Measurements from ENCODE around the gene SORCS2.

The SORCS2 gene

GRCh38 chr4:7763106-7763505, 570.8 kb downstream of the SORCS2 start:
- no peak for DNase-seq
- Histone ChIP-seq H2BK15ac (ENCODE audit: low read depth, poor library complexity, severe bottlenecking) (no peak overlapping the region), H3K36me3 (ENCODE audit: control insufficient read depth in 1 of 2, insufficient read depth in 2 of 2, low read depth in 1 of 2, low read length in 2 of 2) (peaks cover 84 to 95% of the 10 kb centered on the region in 2 experiments), H2AFZ (ENCODE audit: low read depth, low read length) (no peak overlapping the region), H3K4ac (ENCODE audit: low read depth in 1 of 2, low read length in 2 of 2) (no peak overlapping the region), H4K91ac (ENCODE audit: low read length) (no peak overlapping the region), H4K8ac (ENCODE audit: low read length) (no peak overlapping the region), H3K9me3 (ENCODE audit: control insufficient read depth, low read length) (no peaks in the 10 kb centered on the region), H3K14ac (ENCODE audit: low read length in 2 of 2) (no peak overlapping the region), H3K27me3 (ENCODE audit: control insufficient read depth in 1 of 2, insufficient read depth in 1 of 2, low read length in 2 of 2) (no peaks in the 10 kb centered on the region), H2BK5ac (ENCODE audit: low read depth, low read length, poor library complexity, severe bottlenecking) (no peak overlapping the region), H3K18ac (ENCODE audit: low read depth in 1 of 2, low read length in 2 of 2) (no peak overlapping the region), H3K27ac (ENCODE audit: low read length, poor library complexity, severe bottlenecking) (no peak overlapping the region), H3K4me1 (ENCODE audit: control insufficient read depth, insufficient read depth, low read depth, low read length) (peaks cover 19% of the 10 kb centered on the region), H3K9ac (ENCODE audit: low read length) (no peak overlapping the region), H2BK12ac (ENCODE audit: low read length in 2 of 2) (no peak overlapping the region), H3K79me1 (replicated peaks; ENCODE audit: low read length, poor library complexity, severe bottlenecking) (peaks cover 50% of the 10 kb centered on the region), H3K4me2 (ENCODE audit: low read length, poor library complexity, severe bottlenecking) (no peak overlapping the region), H2BK120ac (ENCODE audit: low read depth, low read length) (no peak overlapping the region), H3K23ac (ENCODE audit: low read length in 2 of 2) (peak overlapping the region in 1 of 2 experiments; percentile 9), H3K4me3 (ENCODE audit: insufficient read depth in 1 of 2, low read depth in 1 of 2, low read length in 2 of 2) (no peak overlapping the region), H2AK5ac (ENCODE audit: low read length, severe bottlenecking) (no peak overlapping the region)
- 97% methylated on average over 16 of the region's 16 CpGs for WGBS

DNA sequence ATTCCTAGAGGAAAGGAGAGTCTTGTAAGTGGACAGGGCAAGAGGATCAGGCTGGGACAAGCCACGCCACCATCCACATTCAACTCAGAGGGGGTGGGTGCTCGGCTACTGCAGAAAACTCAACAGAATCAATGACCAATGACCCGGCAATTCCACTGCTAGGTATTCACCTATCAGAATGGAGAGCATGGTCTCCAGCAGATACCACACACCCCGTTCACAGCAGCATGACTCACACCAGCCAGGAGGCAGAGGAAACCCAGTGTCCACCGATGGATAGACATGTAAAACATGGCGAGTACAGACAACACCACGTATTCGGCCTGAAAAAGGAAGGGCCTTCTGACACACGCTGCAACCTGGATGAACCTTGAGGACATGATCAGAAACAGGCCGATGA, 571.5 kb downstream of the SORCS2 start:
- Histone ChIP-seq H4K8ac (ENCODE audit: low read length) (no peak overlapping the region), H3K4me1 (ENCODE audit: control insufficient read depth, insufficient read depth, low read depth, low read length) (peaks cover 19% of the 10 kb centered on the region), H3K4me2 (ENCODE audit: low read length, poor library complexity, severe bottlenecking) (no peak overlapping the region), H2AK5ac (ENCODE audit: low read length, severe bottlenecking) (no peak overlapping the region), H4K91ac (ENCODE audit: low read length) (no peak overlapping the region), H3K4ac (ENCODE audit: low read depth in 1 of 2, low read length in 2 of 2) (no peak overlapping the region), H3K23ac (ENCODE audit: low read length in 2 of 2) (no peak overlapping the region), H2BK5ac (ENCODE audit: low read depth, low read length, poor library complexity, severe bottlenecking) (no peak overlapping the region), H3K27me3 (ENCODE audit: control insufficient read depth in 1 of 2, insufficient read depth in 1 of 2, low read length in 2 of 2) (no peaks in the 10 kb centered on the region), H3K18ac (ENCODE audit: low read depth in 1 of 2, low read length in 2 of 2) (no peak overlapping the region), H2BK15ac (ENCODE audit: low read depth, poor library complexity, severe bottlenecking) (no peak overlapping the region), H3K4me3 (ENCODE audit: insufficient read depth in 1 of 2, low read depth in 1 of 2, low read length in 2 of 2) (no peak overlapping the region), H3K79me1 (replicated peaks; ENCODE audit: low read length, poor library complexity, severe bottlenecking) (peaks cover 49% of the 10 kb centered on the region), H2BK120ac (ENCODE audit: low read depth, low read length) (no peak overlapping the region), H3K14ac (ENCODE audit: low read length in 2 of 2) (no peak overlapping the region), H3K36me3 (ENCODE audit: control insufficient read depth in 1 of 2, insufficient read depth in 2 of 2, low read depth in 1 of 2, low read length in 2 of 2) (peaks cover 86 to 98% of the 10 kb centered on the region in 2 experiments), H3K9me3 (ENCODE audit: control insufficient read depth, low read length) (no peaks in the 10 kb centered on the region), H2AFZ (ENCODE audit: low read depth, low read length) (no peak overlapping the region), H2BK12ac (ENCODE audit: low read length in 2 of 2) (no peak overlapping the region), H3K9ac (ENCODE audit: low read length) (no peak overlapping the region), H3K27ac (ENCODE audit: low read length, poor library complexity, severe bottlenecking) (peak overlapping the region; percentile 3)
- 70% methylated on average over 10 of the region's 10 CpGs for WGBS
- DNase-seq = peak; percentile 47

GRCh38 chr4:7764466-7764865, 572.1 kb downstream of the SORCS2 start:
- no peak overlapping the region for H3K4me2 ChIP-seq (ENCODE audit: low read length, poor library complexity, severe bottlenecking)
- no peak overlapping the region for H3K4me3 ChIP-seq (ENCODE audit: insufficient read depth in 1 of 2, low read depth in 1 of 2, low read length in 2 of 2)
- no peak overlapping the region for H2BK12ac ChIP-seq (ENCODE audit: low read length in 2 of 2)
- peaks cover 54% of the 10 kb centered on the region for H3K79me1 ChIP-seq (replicated peaks; ENCODE audit: low read length, poor library complexity, severe bottlenecking)
- H3K27ac ChIP-seq (ENCODE audit: low read length, poor library complexity, severe bottlenecking) = no peak overlapping the region
- no peak overlapping the region for H3K23ac ChIP-seq (ENCODE audit: low read length in 2 of 2)
- no peak overlapping the region for H2AK5ac ChIP-seq (ENCODE audit: low read length, severe bottlenecking)
- no peak overlapping the region for H3K9ac ChIP-seq (ENCODE audit: low read length)
- no peak overlapping the region for H4K91ac ChIP-seq (ENCODE audit: low read length)
- H4K8ac ChIP-seq (ENCODE audit: low read length) = no peak overlapping the region
- H2BK5ac ChIP-seq (ENCODE audit: low read depth, low read length, poor library complexity, severe bottlenecking) = no peak overlapping the region
- H2BK120ac ChIP-seq (ENCODE audit: low read depth, low read length) = no peak overlapping the region
- peaks cover 90 to 99% of the 10 kb centered on the region in 2 experiments for H3K36me3 ChIP-seq (ENCODE audit: control insufficient read depth in 1 of 2, insufficient read depth in 2 of 2, low read depth in 1 of 2, low read length in 2 of 2)
- no peak overlapping the region for H3K14ac ChIP-seq (ENCODE audit: low read length in 2 of 2)
- H3K18ac ChIP-seq (ENCODE audit: low read depth in 1 of 2, low read length in 2 of 2) = no peak overlapping the region
- no peak for DNase-seq
- peaks cover 19% of the 10 kb centered on the region for H3K4me1 ChIP-seq (ENCODE audit: control insufficient read depth, insufficient read depth, low read depth, low read length)
- no peak overlapping the region for H3K4ac ChIP-seq (ENCODE audit: low read depth in 1 of 2, low read length in 2 of 2)
- no peaks in the 10 kb centered on the region for H3K9me3 ChIP-seq (ENCODE audit: control insufficient read depth, low read length)
- H2BK15ac ChIP-seq (ENCODE audit: low read depth, poor library complexity, severe bottlenecking) = no peak overlapping the region
- H2AFZ ChIP-seq (ENCODE audit: low read depth, low read length) = no peak overlapping the region
- 96% methylated on average over 4 of the region's 5 CpGs for WGBS
- no peaks in the 10 kb centered on the region for H3K27me3 ChIP-seq (ENCODE audit: control insufficient read depth in 1 of 2, insufficient read depth in 1 of 2, low read length in 2 of 2)

DNA sequence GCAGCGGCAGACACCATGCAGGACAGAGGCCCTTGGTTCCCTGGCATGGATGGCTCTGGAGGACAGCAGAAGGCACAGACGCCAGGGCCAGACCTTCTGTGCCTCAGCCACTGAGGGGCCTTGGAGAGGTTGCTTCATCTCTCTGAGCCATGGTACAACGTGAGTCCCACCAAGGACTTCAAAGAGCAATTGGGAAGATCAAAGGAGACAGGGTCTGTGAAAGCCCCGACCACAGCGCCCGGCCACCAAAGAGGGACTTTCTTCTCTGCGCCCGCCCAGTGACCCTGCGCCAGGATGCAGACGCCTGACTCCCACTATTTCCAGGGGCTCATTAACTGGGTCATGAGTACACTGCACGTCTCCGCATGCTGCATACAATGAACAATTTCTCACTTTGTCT, 573.3 kb downstream of the SORCS2 start:
- H4K91ac ChIP-seq (ENCODE audit: low read length) = no peak overlapping the region
- no peak for DNase-seq
- no peak overlapping the region for H2AK5ac ChIP-seq (ENCODE audit: low read length, severe bottlenecking)
- H3K14ac ChIP-seq (ENCODE audit: low read length in 2 of 2) = no peak overlapping the region
- peaks cover 89 to 99% of the 10 kb centered on the region in 2 experiments for H3K36me3 ChIP-seq (ENCODE audit: control insufficient read depth in 1 of 2, insufficient read depth in 2 of 2, low read depth in 1 of 2, low read length in 2 of 2)
- H3K4ac ChIP-seq (ENCODE audit: low read depth in 1 of 2, low read length in 2 of 2) = no peak overlapping the region
- no peak overlapping the region for H2BK5ac ChIP-seq (ENCODE audit: low read depth, low read length, poor library complexity, severe bottlenecking)
- H3K18ac ChIP-seq (ENCODE audit: low read depth in 1 of 2, low read length in 2 of 2) = no peak overlapping the region
- no peak overlapping the region for H2AFZ ChIP-seq (ENCODE audit: low read depth, low read length)
- H3K4me1 ChIP-seq (ENCODE audit: control insufficient read depth, insufficient read depth, low read depth, low read length) = peaks cover 15% of the 10 kb centered on the region
- H3K27ac ChIP-seq (ENCODE audit: low read length, poor library complexity, severe bottlenecking) = no peak overlapping the region
- H2BK15ac ChIP-seq (ENCODE audit: low read depth, poor library complexity, severe bottlenecking) = no peak overlapping the region
- no peak overlapping the region for H2BK12ac ChIP-seq (ENCODE audit: low read length in 2 of 2)
- H3K27me3 ChIP-seq (ENCODE audit: control insufficient read depth in 1 of 2, insufficient read depth in 1 of 2, low read length in 2 of 2) = no peaks in the 10 kb centered on the region
- peak overlapping the region in 1 of 2 experiments; percentile 16 for H3K23ac ChIP-seq (ENCODE audit: low read length in 2 of 2)
- H4K8ac ChIP-seq (ENCODE audit: low read length) = no peak overlapping the region
- no peaks in the 10 kb centered on the region for H3K9me3 ChIP-seq (ENCODE audit: control insufficient read depth, low read length)
- no peak overlapping the region for H3K4me3 ChIP-seq (ENCODE audit: insufficient read depth in 1 of 2, low read depth in 1 of 2, low read length in 2 of 2)
- WGBS = 88% methylated on average over 12 of the region's 12 CpGs
- no peak overlapping the region for H3K4me2 ChIP-seq (ENCODE audit: low read length, poor library complexity, severe bottlenecking)
- no peak overlapping the region for H3K9ac ChIP-seq (ENCODE audit: low read length)
- H2BK120ac ChIP-seq (ENCODE audit: low read depth, low read length) = no peak overlapping the region
- H3K79me1 ChIP-seq (replicated peaks; ENCODE audit: low read length, poor library complexity, severe bottlenecking) = peaks cover 51% of the 10 kb centered on the region

All from mesenchymal stem cell (in vitro differentiated cells and primary cell).